DMS114 treated with DMSO at 0.1 percent for 48 hours (cell line): ENCODE results near the gene MYADML2.
"Not testable (repeated sequence)": the region's sequence is repeated elsewhere in the genome, so short reads cannot be mapped to it uniquely, and the experiment has no call there.

Experiments used
- DNase-seq: peaks from one replicate; lab custom pipeline; 2025; ENCODE audit not compliant: unreplicated experiment; lab: John Stamatoyannopoulos, UW

The MYADML2 gene

DNA sequence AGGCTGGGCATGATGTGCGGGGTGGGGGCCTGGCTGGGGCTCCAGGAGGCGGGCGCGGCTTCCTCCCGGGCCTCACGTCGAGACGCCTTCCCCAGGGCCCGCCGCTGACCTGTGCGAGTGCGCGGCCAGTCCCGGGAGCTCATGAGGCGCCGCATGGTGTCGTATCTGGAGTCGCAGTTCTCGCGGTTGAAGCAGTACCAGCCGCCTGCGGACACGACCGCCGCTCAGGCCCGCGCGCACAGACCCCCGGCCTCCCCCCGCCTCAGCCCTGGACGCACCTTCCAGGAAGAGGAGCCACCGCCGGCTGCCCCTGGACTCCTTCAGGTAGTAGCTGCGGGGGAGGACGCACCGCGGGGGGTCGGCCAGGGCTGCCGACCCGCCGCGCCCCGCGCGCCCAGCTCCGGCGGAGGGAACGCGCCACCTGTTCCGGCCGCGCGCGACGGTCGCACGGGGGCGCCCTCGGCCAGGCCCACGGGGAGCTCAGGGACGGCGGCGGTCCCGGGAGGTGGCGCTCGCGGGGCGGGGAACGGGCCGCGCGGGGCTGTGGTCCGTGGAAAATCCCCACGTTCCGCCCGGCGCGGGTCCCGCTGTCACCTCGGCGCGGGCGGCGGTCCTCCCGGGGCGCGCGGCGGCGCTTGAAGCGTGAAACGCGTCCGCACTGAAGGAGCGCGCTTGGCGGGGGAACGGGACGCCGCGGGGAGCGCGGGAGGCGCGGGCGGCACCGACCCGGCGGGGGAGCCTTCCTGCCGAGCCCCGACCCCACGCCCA lies 12.5 kb upstream of the MYADML2 start:
- DNase-seq, result no peak

DNA sequence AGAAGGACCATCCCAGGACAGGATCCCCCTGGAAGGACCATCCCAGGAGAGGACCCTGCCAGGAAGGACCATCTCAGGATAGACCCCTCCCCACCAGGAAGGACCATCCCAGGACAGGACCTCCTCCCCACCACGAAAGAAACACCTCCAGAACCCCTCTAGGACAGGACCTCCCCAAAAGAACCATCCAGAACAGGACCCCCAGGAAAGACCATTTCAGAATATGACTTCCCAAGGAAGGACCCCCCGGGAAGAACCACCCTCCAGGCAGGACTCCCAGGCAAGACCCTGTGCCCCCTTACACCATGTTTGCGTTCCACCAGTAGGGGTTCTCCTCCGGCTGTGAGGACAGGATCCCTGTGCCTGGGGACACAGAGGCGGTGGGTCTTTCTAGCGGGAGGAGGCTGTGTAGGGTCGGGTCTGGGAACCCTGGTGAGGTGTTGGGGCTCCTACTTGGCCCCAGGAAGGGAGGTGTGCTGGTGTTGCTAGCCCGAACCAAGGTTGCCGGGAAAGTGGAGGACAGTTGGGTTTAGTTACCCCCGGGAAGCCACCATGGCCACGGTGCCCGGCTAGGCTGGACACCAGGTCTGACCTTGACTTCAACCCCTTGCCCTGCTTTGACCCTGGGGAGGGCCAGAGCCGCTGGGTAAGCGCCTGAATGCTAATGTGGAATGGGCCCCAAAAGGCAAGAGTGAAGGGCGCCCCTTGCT lies 11.8 kb upstream of the MYADML2 start:
- no peak for DNase-seq

DNA sequence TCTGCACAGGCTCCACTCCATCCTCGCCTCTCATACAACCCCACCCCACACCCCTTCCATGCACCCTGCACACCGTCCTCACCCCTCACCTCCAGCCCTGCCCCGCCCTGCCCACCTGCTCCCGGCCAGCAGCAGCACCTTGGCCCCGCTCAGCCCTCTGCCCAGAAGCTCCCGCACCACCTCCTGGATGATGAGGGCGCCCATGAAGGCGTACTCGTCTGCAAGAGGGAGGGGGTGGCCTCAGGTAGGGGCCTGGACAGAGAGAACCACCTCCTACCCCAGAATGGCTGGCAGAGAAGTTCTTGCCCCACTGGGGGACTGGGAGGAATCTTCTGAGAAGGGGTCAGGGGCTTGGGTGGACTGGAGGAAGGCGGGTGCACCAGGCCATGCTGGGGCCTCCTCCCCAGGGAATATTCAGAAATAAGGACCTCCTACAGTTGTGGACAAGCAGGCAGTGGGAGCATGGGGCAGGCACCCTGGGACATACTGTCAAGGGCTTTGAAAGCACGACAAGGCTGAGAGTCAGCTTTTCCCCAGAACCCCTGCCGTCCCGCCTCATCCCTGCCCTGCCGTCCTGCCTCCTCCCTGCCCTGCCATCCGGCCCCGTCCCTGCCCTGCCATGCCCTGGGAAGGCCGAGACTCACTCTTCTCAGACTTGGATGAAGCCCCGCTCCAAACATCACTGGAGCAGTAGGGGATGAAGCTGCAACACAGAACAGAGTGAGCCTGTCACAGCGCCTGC lies 10.8 kb upstream of the MYADML2 start:
- DNase-seq, result no peak

GRCh38 chr17:81956607-81957589 lies 9.9 kb upstream of the MYADML2 start:
- no peak for DNase-seq

GRCh38 chr17:81955756-81956544 lies 8.9 kb upstream of the MYADML2 start:
- DNase-seq, result no peak

DNA sequence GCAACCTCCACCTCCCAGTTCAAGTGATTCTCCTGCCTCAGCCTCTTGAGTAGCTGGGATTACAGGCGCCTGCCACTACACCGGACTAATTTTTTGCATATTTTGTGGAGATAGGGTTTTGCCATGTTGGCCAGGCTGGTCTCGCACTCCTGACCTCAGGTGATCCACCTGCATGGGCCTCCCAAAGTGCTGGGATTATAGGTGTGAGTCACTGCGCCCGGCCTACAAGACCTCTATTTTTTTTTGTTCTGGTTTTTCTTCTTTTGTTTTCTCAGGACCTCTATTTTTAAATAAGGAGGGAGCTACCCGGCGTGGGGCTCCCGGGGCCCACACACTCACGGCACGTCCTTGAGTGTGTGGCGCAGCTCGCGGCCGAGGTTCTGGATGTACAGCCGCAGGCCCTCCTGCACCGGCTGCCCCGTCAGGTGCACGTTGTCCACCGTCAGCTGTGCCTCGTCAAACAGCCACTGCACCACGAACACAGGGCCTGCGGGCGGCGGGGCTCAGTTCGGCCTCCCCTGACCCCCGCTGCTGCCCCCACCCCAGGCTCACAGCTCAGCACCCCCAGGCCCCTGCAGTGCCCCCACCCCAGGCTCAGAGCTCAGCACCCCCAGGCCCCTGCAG lies 8.1 kb upstream of the MYADML2 start:
- DNase-seq, result no peak

DNA sequence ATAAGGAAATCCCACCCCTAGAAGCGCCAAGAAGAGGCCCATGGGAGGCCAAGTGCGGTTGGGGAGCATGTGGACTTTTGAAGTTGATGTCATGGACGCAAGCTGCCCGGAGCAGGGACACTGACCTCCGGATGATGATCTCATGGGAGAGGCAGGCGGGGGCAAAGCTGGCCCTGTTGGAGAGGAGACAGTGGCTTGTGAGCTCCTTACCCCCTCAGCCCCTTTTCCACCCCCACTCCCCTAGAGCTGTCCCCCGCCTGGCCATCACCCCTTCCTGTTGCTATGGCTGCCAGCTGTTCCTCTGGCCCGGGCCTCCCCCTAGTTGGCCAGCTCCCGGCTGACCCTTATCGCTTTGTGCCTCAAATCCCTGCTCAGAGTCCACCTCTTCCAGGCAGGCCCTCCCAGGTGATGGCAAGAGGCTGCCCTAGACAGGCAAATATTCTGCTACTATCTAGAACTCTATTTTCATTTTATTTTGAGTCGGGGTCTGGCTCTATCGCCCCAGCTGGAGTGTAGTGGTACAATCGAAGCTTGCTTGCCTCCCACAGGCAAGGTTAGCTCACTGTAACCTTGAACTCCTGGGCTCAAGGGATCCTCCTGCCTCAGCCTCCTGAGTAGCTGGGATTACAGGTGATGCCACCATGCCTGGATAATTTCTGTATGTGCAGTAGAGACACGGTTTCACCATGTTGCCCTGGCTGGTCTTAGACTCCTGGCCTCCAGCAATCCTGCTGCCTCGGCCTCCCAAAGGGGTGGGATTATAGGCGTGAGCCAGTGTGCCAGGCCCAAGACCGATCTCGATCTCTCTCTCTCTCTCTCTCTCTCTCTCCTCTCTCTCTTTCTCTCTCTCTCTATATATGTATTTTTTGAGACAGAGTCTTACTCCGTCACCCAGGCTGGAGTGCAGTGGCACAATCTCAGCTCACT lies 7.4 kb upstream of the MYADML2 start:
- DNase-seq, result no peak

DNA sequence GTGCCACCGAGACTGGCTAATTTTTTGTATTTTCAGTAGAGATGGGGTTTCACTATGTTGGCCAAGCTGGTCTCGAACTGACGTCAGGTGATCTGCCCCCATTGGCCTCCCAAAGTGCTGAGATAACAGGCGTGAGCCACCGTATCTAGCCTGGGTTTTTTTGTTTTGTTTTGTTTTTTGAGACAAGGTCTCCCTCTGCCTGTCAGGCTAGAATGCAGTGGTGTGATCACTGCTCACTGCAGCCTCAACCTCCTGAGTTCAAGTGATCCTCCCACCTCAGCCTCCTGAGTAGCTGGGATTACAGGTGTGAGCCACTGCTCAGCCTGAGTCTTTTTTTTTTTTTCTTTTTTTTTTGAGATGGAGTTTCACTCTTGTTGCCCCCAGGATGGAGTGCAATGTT lies 6.4 kb upstream of the MYADML2 start:
- DNase-seq, result not testable (repeated sequence)

GRCh38 chr17:81952792-81953228 lies 5.8 kb upstream of the MYADML2 start:
- DNase-seq, result no peak

GRCh38 chr17:81951785-81952684 lies 5.0 kb upstream of the MYADML2 start:
- DNase-seq, result no peak

DNA sequence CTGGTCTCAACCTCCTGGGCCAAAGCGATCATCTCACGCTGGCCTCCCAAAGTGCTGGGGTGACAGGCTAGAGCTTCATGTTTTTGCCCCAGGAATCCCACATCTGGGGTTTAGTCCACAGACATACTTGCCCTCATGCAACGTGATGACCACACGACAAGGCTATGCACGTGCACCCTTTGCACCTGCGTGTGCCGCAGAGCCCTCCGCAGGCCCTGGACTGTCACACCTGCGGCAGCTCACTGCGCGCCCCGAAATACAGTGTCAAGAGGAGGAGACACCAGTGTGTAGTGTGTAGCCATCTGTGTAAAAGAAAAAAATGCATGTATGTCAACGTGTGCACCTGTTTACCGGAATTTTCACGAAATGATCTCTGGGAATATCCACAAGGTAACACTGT lies 3.5 kb upstream of the MYADML2 start:
- no peak for DNase-seq

- no peak for DNase-seq
Observed at GRCh38 chr17:81948635-81949378, 1.8 kb upstream of the MYADML2 start.

GRCh38 chr17:81944858-81945257 lies 2.2 kb downstream of the MYADML2 start:
- no peak for DNase-seq

GRCh38 chr17:81942167-81942553 lies 4.9 kb downstream of the MYADML2 start:
- DNase-seq, result no peak

- no peak for DNase-seq
Observed at GRCh38 chr17:81941484-81942166, 5.4 kb downstream of the MYADML2 start.
